HG02884 (cell line): Measurements from ENCODE around the gene TNP1.

Experiments
- ATAC-seq: cut with Tn5 transposase; IDR thresholded peaks from one replicate; pipeline ENCODE4 v1.9.1; 2021; ENCODE audit warnings: mild to moderate bottlenecking, moderate library complexity; ENCODE audit not compliant: unreplicated experiment

Gene TNP1, protein sequence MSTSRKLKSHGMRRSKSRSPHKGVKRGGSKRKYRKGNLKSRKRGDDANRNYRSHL

DNA sequence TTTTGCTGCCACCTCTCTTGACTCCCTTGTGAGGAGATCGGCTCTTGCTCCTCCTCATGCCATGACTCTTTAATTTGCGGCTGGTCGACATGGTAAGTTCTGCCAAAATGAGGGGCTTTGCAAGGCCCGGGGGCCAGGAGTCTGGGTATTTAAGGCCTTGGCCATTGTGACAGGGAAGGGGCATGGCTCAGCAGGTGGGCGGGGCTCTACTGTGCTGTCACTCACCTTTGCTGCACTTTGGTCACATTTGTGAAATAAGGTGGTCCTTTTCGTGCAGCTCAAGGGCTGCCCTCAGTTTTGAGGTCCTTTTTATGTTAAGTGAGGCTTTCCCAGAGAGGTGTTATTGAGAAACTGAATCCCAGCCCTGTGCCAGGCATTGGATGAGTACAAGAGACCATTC is at the start of gene TNP1:
Gene TNP1 (minus strand): TSS at position 121 of the 400 bp plus-strand sequence. CDS start 30 bp downstream, at position 91.
- no peak for ATAC-seq

DNA sequence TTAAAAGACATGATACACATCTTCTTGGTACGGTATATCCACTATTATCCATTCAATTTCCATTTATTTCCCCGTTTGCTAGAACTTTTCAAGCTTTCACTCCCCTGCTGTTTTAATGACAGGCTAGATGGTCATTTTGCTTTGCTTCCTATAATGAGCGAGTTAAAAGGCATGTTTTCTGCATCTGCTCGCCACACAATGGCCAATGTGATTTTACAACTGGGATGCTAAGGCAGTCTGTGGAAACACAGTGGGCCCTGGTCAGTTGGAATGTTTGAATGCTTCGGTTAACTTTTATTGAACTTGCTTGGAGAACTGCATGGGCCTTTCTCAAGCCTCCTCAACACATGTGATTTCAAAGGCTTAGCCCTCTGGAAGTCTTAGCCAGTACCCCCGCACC is 48.4 kb upstream of the TNP1 start:
- ATAC-seq, result no peak

DNA sequence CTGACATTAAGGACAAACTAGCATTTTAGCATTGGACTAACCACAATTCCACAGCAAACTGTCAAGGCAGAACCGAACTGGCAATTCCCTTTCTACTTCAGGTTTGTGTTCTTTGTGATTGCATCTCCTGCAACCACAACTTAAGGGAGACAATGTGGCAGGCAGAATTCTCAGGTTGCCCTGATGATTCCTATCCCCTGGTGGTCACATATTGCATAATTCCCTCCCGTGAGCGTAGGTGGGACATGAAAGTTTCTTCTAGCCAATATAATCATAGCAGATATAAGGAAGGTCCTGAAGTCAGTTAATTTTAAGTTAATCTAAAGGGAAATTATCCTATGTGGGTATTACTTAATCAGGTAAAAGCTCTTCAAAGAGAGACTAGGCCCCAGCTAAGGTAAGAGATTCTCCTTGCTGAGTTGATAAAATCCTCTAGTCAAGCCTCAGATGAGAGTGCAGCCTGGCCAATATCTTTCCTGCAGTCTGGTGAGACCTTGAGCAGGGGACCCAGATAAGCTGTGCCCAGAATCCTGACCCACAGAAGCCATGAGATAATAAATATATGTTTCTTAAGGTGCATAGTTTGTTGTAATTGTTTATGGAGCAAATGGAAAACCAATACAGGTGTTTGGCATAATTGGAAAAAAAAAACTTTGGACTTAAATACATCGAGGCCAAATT is 45.9 kb upstream of the TNP1 start:
- no peak for ATAC-seq

DNA sequence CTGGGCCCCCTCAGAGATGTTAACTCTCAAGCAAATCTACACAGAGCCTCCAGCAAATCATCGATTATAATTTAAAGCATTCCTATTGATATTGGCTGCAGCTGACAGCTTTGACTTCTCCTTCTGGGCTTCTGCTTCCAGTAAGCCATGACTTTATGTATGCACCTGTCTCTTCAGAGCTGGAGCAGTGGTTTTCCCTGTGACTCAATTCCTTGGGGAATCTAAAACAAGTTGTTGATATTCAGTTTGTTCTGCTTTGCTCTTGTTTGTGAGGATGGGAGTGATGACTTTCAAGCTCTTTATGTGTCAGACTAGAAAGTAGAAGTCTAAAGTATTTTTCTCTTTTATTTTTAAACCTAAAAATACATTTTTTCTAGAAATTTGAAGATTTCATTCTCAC is 45.1 kb upstream of the TNP1 start:
- ATAC-seq, result no peak

DNA sequence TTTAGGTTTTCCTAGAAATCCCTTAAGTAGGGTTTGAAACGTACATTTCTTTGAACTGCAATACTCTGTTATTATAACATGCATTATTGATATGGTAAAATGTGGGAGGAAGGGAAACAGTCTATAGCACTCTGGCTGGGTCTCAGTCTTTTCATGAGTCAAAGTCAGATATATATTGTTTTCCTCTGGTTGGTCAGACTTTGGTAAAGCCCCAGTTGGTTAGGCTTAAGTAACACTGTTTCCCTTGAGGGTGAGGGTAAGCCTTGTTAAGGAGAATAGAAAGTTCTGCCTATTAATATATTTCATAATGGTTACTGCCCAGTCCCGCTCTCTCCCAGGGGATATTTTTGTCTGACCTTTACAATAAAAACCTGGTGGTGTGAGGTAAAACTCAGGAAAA is 44.7 kb upstream of the TNP1 start:
- ATAC-seq, result no peak

DNA sequence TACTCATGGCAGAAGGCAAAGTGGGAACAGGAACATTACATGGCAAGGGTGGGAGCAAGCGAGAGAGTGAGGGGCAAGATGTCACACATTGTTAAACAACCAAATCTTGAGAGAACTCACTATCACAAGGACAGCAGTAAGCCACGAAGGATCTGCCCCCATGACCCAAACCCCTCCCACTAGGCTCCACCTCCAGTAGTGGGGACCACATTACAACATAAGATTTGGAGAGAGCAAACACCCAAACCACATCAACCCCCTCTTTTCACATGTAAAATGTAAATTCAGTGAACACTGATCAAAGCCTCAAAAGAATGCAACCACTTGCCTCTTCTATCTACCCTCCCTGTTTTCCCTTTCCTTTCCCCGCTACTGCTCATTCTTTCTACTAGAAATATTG is 43.6 kb upstream of the TNP1 start:
- ATAC-seq, result no peak

DNA sequence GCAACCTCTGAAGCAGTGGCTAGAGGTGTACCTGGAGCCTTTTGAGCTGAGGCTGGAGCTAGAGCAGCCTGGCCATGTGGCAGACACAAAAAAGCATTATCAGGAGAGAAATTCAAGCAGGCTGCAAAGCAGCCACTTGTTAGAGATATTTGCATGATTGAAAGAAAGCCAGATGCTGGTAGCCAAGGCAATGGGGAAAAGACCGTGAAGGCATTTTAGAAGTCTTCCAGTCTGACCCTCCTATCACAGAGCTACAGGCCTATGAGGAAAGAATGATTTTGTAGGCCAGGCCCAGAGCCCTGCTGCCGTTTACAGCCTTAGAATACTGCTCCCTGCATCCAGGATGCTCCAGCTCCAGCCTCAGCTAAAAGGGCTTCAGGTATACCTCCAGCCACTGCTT is 41.4 kb upstream of the TNP1 start:
- ATAC-seq, result no peak

DNA sequence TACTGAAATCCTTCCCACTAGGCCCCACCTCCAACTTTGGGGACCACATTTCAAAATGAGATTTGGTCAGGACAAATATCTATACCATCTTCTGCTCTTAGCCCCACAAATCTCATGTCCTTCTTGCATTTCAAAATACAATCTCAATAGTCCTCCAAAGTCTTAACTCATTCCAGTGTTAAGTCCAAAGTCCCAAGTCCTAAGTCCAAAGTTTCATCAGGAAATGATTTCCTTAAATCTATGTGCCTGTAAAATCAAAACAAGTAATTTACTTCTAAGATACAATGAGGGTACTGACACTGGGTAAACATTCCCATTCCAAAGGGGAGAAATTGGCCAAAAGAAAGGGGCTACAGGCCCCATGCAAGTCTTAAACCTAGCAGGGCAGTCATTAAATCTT is 40.5 kb upstream of the TNP1 start:
- ATAC-seq, result no peak

DNA sequence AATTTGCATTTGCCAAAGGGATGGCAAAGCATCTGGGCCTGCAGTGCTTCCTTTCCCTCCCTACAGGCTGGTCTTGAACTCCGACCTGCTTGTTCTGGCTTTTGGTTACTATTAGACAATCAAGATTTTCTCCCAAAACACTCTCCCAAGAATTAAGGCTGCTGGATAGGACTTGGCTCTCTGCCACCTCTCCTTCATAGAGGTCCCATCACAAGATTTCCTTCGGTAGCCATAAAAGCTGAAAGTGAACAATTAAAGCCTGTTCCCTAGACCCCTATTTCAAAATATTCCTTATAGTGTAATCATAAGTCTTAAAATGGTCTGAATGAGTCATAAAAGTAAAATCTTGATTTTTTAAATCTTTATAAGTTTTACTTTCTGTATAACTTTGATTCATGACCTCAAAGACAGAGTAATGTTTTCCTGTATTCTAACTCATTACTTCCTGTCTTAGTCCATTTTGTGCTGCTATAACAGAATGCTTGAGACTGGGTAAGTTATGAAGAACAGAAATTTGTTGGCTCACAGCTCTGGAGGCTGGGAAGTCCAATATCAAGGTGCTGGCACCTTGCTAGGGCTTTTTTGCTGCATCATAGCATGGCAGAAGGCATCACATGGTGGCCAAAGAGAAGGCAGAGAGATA is 37.8 kb upstream of the TNP1 start:
- no peak for ATAC-seq

DNA sequence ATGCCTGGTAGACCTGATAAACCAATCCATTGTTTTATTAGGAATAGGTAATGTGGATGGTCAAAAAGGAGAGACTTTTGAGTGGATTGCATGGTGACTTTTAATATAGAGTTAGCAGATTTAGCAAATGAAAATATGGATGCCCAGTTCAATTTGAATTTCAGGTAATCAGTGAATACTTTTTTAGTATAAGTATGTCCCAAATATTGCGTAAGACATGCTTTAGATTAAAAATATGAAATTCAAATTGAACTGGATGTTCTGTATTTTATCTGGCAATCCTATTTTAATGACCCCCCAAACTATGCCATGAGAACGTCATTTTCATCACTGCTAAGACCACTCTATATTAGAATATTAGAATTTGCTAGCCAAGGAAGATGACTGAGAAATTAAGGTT is 30.3 kb upstream of the TNP1 start:
- no peak for ATAC-seq

DNA sequence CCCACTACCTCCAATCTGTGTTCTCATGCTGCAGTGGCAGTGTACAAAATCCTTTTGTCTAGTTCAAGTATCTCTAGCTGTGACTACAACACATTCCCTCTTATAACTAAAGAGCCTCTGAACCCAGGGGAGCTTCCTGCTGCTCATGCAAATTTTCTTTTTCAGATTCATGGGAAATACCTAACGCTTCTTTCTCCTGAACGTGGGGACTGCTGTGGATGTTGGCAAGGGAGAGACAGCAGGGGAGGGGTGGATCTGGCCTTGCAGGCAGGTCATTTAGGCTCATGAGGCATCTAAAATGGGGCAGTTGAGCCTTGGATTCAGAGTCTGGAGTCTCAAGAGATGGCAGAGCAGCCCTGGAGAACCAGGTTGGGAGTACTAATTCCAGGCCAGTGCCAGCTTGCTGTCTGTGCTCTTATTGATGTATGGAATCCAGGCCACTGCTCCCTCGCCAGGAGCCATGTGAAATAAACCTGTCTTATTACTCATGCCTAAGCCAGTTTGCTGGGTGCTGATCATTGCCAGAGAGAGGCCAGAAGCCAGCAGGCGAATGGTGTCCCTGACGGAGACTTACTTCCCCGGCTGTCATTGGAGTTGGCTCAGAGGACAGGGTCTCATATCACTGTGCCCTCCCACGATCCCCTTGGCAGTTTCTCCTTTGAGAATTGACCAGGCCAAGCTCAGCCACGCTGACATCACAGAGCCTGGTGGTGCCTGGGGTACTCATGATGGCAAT is 29.2 kb upstream of the TNP1 start:
- ATAC-seq, result no peak

DNA sequence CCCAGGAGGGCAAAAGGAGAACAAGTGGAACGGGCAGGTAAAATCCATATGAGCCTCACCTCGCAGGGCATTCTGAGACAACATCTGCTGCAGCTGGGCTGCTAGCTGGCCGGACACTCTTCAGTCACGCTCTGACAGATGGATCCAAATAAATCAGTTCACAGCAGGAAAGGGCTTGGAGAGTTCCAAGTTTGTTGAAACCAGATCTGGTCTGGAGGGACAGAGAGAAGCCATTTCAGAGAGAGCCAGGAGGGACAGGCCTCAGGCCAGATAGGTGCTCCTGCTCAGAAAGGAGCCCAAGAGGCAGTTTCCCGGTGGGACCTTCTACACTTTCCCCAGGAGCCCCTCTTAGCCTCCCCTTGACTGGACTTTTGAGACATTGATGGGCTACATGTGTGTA is 28.2 kb upstream of the TNP1 start:
- no peak for ATAC-seq

DNA sequence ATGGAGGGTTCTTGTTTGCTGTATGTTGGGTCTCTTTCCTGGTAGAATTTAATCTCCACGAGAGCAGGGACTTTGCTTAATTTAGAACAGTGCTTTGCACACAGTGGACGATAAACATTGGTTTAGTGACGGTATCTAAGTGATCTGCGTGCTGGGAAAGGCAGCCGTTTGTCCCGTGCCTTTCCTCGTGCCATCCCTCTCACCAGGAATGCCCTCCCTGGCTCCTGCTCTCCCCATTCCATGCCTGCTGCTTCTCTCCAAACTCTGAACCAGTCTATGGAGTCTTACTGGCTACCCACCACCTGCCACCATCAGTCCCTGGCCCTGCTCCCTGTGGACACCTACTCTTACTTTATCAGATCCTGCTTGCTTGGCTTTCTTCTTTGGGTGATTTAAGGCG is 27.3 kb upstream of the TNP1 start:
- no peak for ATAC-seq

DNA sequence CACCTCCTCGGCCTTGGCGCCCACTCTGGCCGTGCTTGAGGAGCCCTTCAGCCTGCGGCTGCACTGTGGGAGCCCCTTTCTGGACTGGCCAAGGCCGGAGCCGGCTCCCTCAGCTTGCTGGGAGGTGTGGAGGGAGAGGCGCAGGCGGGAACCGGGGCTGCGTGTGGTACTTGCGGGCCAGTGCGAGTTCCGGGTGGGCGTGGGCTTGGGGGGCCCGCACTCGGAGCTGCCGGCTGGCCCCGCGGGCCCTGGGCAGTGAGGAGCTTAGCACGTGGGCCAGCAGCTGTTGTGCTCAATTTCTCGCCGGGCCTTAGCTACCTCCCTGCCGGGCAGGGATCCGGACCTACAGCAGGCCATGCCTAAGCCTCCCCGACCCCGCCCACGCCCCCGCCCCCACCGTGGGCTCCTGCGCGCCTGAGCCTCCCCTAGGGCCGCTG is 25.3 kb upstream of the TNP1 start:
- ATAC-seq, result no peak

DNA sequence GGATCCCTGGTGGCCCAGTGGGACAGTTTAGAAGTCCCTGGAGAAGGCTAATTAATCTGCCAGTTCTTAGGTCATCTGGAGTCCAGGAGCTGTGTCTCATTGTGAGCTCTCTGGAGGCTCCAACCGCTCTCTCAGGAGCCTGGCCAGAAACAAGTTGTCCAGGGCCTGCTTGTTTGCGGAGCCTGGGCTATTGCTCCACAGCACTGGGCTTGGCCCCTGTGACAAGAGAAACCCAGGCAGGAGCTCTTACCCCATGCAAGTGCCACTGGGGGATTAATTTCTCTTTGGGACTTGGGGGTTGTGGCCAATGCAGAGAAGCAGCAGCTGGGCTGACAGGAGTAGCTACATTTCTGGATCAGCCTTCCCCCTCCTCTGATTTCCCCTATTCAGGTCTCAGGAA is 24.5 kb upstream of the TNP1 start:
- ATAC-seq, result no peak

DNA sequence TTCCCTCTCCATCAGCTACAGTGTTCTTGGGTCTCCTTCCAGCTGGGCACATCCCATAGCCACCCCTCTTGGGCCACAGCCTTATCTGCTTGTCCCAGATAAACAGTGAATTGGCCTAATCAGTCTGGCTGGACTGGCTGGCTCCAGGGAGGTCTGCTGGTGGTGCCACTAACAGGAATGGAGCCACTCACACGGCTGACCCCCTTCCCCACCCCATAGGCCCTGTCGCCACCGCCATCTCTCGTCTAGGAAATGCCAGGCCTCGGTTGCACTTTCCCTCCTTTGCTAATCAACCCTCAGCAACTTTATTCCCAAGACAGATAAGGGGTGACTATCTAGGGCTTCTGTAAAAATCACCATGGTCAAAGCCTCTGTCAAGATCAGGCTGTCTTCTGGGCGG is 23.0 kb upstream of the TNP1 start:
- no peak for ATAC-seq

DNA sequence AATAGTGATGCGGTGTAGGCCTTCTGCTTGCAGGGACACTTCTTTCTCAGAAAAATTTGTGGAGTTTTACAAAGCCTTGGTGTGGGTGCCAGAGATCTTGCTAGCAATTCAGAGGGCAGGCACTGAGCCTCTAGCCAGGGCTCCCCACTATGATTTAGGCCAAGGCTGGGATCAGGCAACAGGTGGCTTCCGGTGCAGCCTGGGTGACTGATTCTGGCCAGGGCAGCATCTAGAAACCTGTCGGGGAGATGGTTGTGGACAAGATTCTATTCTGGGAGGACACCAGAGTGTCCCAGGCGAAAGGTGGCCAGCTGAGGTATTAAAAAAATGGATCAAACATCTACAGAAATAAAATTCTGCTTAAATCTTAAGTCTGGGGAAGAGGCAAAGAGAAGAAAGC is 21.5 kb upstream of the TNP1 start:
- ATAC-seq, result no peak

DNA sequence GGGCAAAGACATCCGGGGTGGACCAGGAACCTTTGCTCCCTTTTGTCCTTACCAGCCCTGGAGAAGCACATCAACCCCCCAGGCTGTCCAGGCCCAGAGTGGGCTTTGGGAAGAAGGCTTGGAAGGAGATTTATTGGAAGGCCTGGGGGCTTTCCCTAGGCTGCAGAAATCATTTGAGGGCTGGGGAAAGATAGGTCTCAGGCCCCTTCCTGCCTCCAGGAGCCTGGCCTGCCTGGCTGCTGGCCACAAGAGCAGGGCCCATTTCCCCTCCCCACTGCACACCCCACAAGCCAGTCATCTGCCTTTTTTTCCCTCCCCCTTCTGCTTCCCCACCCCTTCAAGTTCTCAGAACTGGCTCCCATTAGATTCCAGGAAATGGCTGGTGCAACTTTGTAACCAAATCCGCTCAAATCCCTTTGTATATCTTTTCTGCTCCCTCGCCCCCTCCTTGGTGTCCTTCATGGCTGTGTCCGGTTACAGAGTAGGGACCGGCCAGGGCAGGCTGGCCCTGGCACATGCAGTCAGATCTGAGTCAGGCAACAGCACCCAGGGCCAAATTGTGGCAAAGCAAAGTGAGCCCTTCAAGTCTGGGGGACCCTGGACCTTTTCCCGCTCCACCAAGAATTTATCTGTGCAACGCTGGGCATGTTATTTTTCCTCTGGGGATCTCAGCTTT is 20.8 kb upstream of the TNP1 start:
- no peak for ATAC-seq

DNA sequence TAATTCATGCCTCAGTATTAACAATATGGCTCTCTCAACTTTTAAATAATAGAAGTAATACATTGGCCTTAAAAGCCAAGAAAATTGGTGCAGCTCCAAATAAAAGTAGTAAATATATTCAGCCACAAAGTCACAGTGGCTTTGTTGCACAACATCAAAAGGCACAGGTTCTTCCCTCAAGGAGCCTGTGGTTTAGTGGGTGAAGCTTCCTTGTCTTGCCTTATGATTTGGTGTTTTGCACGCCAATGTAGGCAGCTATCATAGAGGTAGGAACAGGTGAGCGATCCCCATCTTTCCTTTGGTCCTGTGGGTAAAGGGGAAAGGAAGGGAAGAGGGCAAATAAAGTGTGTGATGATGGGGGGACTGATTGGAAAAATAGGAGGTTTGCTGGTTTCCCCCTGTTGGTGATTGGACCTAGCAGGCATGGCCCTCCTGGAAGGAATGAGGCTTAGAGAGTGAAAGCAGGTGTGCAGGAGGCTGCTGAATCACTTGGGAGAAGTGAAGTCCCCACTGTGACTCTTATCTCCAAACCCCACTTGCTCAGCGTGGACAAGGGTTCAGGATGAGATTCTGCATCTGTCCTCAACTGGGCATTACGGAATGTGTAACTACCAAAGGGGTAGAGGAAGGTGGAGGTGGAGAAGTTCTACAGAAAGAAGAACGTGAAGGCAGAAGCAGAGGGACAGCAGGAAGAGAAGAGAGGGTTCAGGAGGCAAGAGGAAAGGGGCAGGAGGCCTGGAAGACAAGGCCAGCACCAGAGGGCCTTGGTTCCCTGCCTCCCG is 20.1 kb upstream of the TNP1 start:
- no peak for ATAC-seq

DNA sequence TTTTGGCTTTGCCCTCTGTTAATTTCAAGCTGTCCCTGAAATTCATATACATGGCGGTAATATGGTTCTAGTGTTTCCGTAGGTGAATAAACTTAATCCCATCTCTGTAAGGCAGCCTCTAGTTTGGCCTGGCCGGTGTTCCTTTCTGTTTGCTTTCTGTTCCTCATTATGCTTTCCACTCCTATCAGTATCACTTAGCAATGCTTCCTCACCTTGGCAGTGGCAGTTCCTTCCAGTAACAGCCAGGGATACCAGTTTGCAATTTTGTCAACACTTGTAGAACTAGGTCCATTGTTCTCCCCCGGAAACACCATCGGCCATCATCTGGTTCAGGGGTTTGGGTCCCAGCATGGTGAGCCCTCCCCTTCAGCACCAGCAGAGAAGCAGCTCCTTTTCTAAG is 18.2 kb upstream of the TNP1 start:
- no peak for ATAC-seq

DNA sequence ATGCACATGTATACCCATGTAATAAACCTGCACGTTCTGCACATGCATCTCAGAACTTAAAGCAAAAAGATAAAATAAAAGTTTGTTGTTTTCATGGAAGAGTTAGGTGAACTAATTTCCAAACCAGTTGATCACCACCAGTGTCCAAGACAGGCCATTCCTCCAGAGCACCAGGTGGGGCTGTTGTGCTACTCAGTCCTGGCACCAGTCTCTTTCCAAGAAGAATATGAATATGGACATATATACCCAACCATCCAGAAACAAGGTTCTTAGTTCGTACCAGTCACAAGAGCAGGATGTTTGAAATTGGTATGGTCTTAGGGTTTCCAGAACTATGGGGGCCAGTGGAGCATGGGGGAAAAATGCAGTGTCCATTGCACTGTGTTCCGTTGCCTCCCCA is 17.2 kb upstream of the TNP1 start:
- no peak for ATAC-seq
